GM23338 (cell line): ENCODE data around the gene OASL. TPM values are rescaled to one million over a fixed set of nuclear protein-coding genes. Genes with fewer than 3 reads are reported as not detected.

Source experiments
- ATAC-seq: fragments of 200-7000 bp; cut with Tn5 transposase; 3 replicates; pipeline ENCODE4 v1.9.1; 2020
- DNase-seq: peaks from one replicate; pipeline ENCODE4 v3.0.0-alpha.2; 2015; ENCODE audit warnings: low spot score
- H2AFZ ChIP-seq: fragments of 200-600 bp; sonication (generic); 2 replicates; pipeline ENCODE4 v1.8.0; 2016; ENCODE audit warnings: antibody characterized with exemption, mild to moderate bottlenecking, moderate library complexity
- H3F3A ChIP-seq: fragments of 200-600 bp; sonication (generic); replicated peaks from 2 replicates; pipeline ENCODE4 v1.8.0; 2017; ENCODE audit warnings: antibody characterized with exemption, mixed run types, low read depth
- H3K27ac ChIP-seq: fragments of 200-600 bp; sonication (generic); 2 replicates; pipeline ENCODE4 v1.6.1; 2016; ENCODE audit warnings: low read depth
- H3K27me3 ChIP-seq: fragments of 200-600 bp; sonication (generic); 2 replicates; pipeline ENCODE4 v1.8.0; 2016; ENCODE audit warnings: mild to moderate bottlenecking, mixed run types, moderate library complexity; ENCODE audit not compliant: insufficient read depth
- H3K36me3 ChIP-seq: fragments of 200-600 bp; sonication (generic); 2 replicates; pipeline ENCODE4 v1.8.0; 2016; ENCODE audit warnings: mild to moderate bottlenecking; ENCODE audit not compliant: insufficient read depth
- H3K4me1 ChIP-seq: fragments of 200-600 bp; sonication (generic); 2 replicates; pipeline ENCODE4 v1.8.0; 2016; ENCODE audit warnings: mild to moderate bottlenecking, moderate library complexity; ENCODE audit not compliant: insufficient read depth
- H3K4me2 ChIP-seq: fragments of 200-600 bp; sonication (generic); 2 replicates; pipeline ENCODE4 v1.7.1; 2017; ENCODE audit warnings: mixed run types
- H3K4me3 ChIP-seq: fragments of 200-600 bp; sonication (generic); 2 replicates; pipeline ENCODE4 v1.6.1; 2016; ENCODE audit warnings: mixed run types
- H3K79me2 ChIP-seq: fragments of 200-600 bp; sonication (generic); replicated peaks from 2 replicates; pipeline ENCODE4 v1.8.0; 2017; ENCODE audit warnings: mild to moderate bottlenecking; ENCODE audit not compliant: insufficient read depth
- H3K9me2 ChIP-seq: fragments of 200-600 bp; sonication (generic); 2 replicates; pipeline ENCODE4 v1.8.0; 2017; ENCODE audit not compliant: insufficient read depth
- H4K20me1 ChIP-seq: fragments of 200-600 bp; sonication (generic); replicated peaks from 2 replicates; pipeline ENCODE4 v1.8.0; 2017; ENCODE audit warnings: mild to moderate bottlenecking; ENCODE audit not compliant: insufficient read depth
- H3K27ac Mint-ChIP-seq: 2 replicates; pipeline ENCODE4 v1.8.0; 2020; ENCODE audit warnings: inconsistent platforms, mild to moderate bottlenecking, moderate library complexity, mixed read lengths
- H3K27me3 Mint-ChIP-seq: 3 replicates; pipeline ENCODE4 v1.8.0; 2022; ENCODE audit warnings: low read depth, mild to moderate bottlenecking, moderate library complexity, mixed read lengths, inconsistent platforms; ENCODE audit not compliant: insufficient read depth, poor library complexity
- H3K36me3 Mint-ChIP-seq: 3 replicates; pipeline ENCODE4 v1.8.0; 2021; ENCODE audit warnings: low read depth, mild to moderate bottlenecking, inconsistent platforms, moderate library complexity, mixed read lengths
- H3K4me1 Mint-ChIP-seq: 3 replicates; pipeline ENCODE4 v1.8.0; 2020; ENCODE audit warnings: mild to moderate bottlenecking, inconsistent platforms, mixed read lengths
- H3K4me3 Mint-ChIP-seq: 3 replicates; pipeline ENCODE4 v1.8.0; 2021; ENCODE audit warnings: moderate library complexity, mild to moderate bottlenecking, inconsistent platforms, mixed read lengths
- H3K9me3 Mint-ChIP-seq: 3 replicates; pipeline ENCODE4 v1.8.0; 2020; ENCODE audit warnings: moderate library complexity, mild to moderate bottlenecking, inconsistent platforms, mixed read lengths
- CREB1 ChIP-seq: fragments of 250-450 bp; sonication (Bioruptor Pico); IDR thresholded peaks from 2 replicates; pipeline ENCODE4 v1.5.0; 2020; ENCODE audit warnings: low read depth, mild to moderate bottlenecking, moderate library complexity
- CTCF ChIP-seq, 2 experiments: fragments of 200-600 bp in 1 of 2; sonication (generic) in 1 of 2; conservative IDR thresholded peaks; 2 replicates each; pipeline versions ENCODE4 v1.5.1 to v1.6.1; 2016 to 2017; ENCODE audit warnings: antibody characterized with exemption in 2 of 2, low read depth in 2 of 2, mild to moderate bottlenecking in 2 of 2, moderate library complexity in 1 of 2
- EZH2 ChIP-seq: fragments of 200-600 bp; sonication (generic); IDR thresholded peaks from one replicate; pipeline ENCODE4 v1.8.0; 2017; ENCODE audit warnings: antibody characterized with exemption, mild to moderate bottlenecking, low read depth; ENCODE audit not compliant: unreplicated experiment
- EZH2phosphoT487 ChIP-seq: fragments of 200-600 bp; sonication (generic); IDR thresholded peaks from one replicate; pipeline ENCODE4 v1.8.1; 2018; ENCODE audit warnings: antibody characterized with exemption; ENCODE audit not compliant: unreplicated experiment
- JUNB ChIP-seq: IDR thresholded peaks from one replicate; pipeline ENCODE4 v1.6.1; 2016; ENCODE audit warnings: antibody characterized with exemption; ENCODE audit not compliant: unreplicated experiment
- NANOG ChIP-seq: IDR thresholded peaks from 2 replicates; pipeline ENCODE4 v1.6.1; 2016; ENCODE audit warnings: antibody characterized with exemption, borderline replicate concordance
- POLR2AphosphoS5 ChIP-seq: IDR thresholded peaks from 2 replicates; pipeline ENCODE4 v1.6.1; 2016; ENCODE audit warnings: antibody characterized with exemption, low read depth
- REST ChIP-seq: IDR thresholded peaks from one replicate; pipeline ENCODE4 v1.6.1; 2018; ENCODE audit warnings: antibody characterized with exemption; ENCODE audit not compliant: unreplicated experiment
- STAT1 ChIP-seq: IDR thresholded peaks from one replicate; pipeline ENCODE4 v1.6.1; 2016; ENCODE audit warnings: antibody characterized with exemption; ENCODE audit not compliant: unreplicated experiment
- ZNF114 ChIP-seq: fragments of 250-450 bp; sonication (Bioruptor Pico); IDR thresholded peaks from 2 replicates; pipeline ENCODE4 v1.5.0; 2020; ENCODE audit warnings: mild to moderate bottlenecking, moderate library complexity
- ZNF331 ChIP-seq: fragments of 250-450 bp; sonication (Bioruptor Pico); IDR thresholded peaks from 2 replicates; pipeline ENCODE4 v1.5.0; 2020; ENCODE audit warnings: low read depth, mild to moderate bottlenecking, moderate library complexity
- polyA plus RNA-seq: library from polyadenylated mRNA; unstranded; fragments of >200 nt; fragmentation: Nextera tagmentation; extraction: Ambion mirVana; gene quantifications from 2 replicates; pipeline ENCODE4 v1.2.1, GENCODE V29; 2016
- total RNA-seq: library from RNA; depleted of rRNA; stranded (reverse); fragments of >200 nt; shearing (Covaris generic); gene quantifications from 2 replicates; pipeline ENCODE4 v1.2.3, GENCODE V29; 2014
- TF ChIP-seq, protein P1 (sequence below): IDR thresholded peaks from 2 replicates; pipeline ENCODE4 v1.6.1; 2016; ENCODE audit warnings: antibody characterized with exemption

OASL gene
- total and polyA plus RNA-seq, 2 experiments from 2014 or later = not detected

- Histone ChIP-seq H3K79me2 (no peaks in the 10 kb centered on the region), H3K27me3 (no peaks in the 10 kb centered on the region), H3K27ac (no peak overlapping the region), H4K20me1 (no peaks in the 10 kb centered on the region), H2AFZ (no peak overlapping the region), H3K4me1 (no peaks in the 10 kb centered on the region), H3K9me2 (no peaks in the 10 kb centered on the region), H3K36me3 (no peaks in the 10 kb centered on the region), H3K4me2 (no peak overlapping the region), H3F3A (no peaks in the 10 kb centered on the region), H3K4me3 (no peak overlapping the region)
- Mint-ChIP-seq H3K27me3 (peaks cover 6% of the 10 kb centered on the region), H3K36me3 (no peaks in the 10 kb centered on the region; the same call in 2 of the 3 replicates), H3K9me3 (peaks cover 4% of the 10 kb centered on the region; the same call in 1 of the 3 replicates), H3K27ac (no peak overlapping the region), H3K4me3 (no peak overlapping the region), H3K4me1 (no peaks in the 10 kb centered on the region)
- DNase-seq = no peak
- ATAC-seq = no peak
- no peak for TF ChIP-seq EZH2phosphoT487
- no peak for TF ChIP-seq NANOG
- TF ChIP-seq, protein P1, sequence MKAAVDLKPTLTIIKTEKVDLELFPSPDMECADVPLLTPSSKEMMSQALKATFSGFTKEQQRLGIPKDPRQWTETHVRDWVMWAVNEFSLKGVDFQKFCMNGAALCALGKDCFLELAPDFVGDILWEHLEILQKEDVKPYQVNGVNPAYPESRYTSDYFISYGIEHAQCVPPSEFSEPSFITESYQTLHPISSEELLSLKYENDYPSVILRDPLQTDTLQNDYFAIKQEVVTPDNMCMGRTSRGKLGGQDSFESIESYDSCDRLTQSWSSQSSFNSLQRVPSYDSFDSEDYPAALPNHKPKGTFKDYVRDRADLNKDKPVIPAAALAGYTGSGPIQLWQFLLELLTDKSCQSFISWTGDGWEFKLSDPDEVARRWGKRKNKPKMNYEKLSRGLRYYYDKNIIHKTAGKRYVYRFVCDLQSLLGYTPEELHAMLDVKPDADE = no peak
- TF ChIP-seq POLR2AphosphoS5 = no peak
- TF ChIP-seq ZNF331 (CRISPR knock-in tag) = no peak
- TF ChIP-seq JUNB = no peak
- TF ChIP-seq STAT1 = no peak
Observed at GRCh38 chr12:120992989-120993388, 46.1 kb downstream of the OASL start.

- Histone ChIP-seq H3K36me3 (no peaks in the 10 kb centered on the region), H3K4me3 (no peak overlapping the region), H2AFZ (no peak overlapping the region), H3K27me3 (no peaks in the 10 kb centered on the region), H3K4me1 (no peaks in the 10 kb centered on the region), H3K27ac (no peak overlapping the region), H3K9me2 (no peaks in the 10 kb centered on the region), H3K4me2 (no peak overlapping the region), H3K79me2 (no peaks in the 10 kb centered on the region), H4K20me1 (no peaks in the 10 kb centered on the region), H3F3A (no peaks in the 10 kb centered on the region)
- Mint-ChIP-seq H3K9me3 (peaks cover 4% of the 10 kb centered on the region; the same call in 1 of the 3 replicates), H3K36me3 (no peaks in the 10 kb centered on the region; the same call in 2 of the 3 replicates), H3K4me1 (no peaks in the 10 kb centered on the region), H3K27ac (no peak overlapping the region), H3K27me3 (peaks cover 6% of the 10 kb centered on the region), H3K4me3 (no peak overlapping the region)
- DNase-seq (no peak), ATAC-seq (no peak)
- TF ChIP-seq POLR2AphosphoS5 (no peak), ZNF114 (CRISPR knock-in tag) (no peak), NANOG (no peak), ZNF331 (CRISPR knock-in tag) (no peak), REST (no peak), EZH2phosphoT487 (no peak), CREB1 (CRISPR knock-in tag) (no peak), JUNB (no peak), EZH2 (no peak), CTCF (conservative IDR thresholded peaks at IDR 0.05; ENCODE audit: low read depth in 2 of 2) (no peak)
- TF ChIP-seq, protein P1 = no peak
Observed at GRCh38 chr12:120991965-120992364, 47.1 kb downstream of the OASL start.
